Measurements from ENCODE around the gene CD248.
"Not testable (repeated sequence)": the region's sequence is repeated elsewhere in the genome, so short reads cannot be mapped to it uniquely, and the experiment has no call there.

CD248 gene

DNA sequence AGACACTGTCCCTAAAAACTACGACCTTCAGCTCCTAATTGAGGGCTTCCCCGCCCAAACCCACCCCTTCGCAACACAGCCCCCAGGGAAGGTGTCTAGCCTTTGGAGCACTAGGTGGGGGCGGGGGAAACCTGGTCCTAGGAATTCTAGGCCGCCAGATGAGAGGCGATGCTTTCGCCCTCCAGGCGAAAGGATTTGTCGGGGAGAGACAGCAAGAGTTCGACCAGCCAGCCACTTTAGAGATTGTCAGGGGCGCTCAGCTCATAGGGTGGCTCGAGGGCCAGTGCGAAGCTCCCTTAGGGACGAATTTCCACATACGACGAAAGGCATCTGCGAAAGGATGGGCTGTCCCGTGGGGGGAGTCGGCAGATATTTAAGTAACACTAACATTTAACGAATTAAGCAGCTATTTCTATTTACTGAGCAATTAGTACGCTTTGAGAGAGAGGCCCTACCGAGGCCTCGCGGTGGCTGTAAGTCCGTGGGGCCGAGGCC is 5.3 kb downstream of the CD248 start:
- no peak for DNase-seq (ENCODE audit: low read depth in 2 of 2)
- TF ChIP-seq, protein P1, sequence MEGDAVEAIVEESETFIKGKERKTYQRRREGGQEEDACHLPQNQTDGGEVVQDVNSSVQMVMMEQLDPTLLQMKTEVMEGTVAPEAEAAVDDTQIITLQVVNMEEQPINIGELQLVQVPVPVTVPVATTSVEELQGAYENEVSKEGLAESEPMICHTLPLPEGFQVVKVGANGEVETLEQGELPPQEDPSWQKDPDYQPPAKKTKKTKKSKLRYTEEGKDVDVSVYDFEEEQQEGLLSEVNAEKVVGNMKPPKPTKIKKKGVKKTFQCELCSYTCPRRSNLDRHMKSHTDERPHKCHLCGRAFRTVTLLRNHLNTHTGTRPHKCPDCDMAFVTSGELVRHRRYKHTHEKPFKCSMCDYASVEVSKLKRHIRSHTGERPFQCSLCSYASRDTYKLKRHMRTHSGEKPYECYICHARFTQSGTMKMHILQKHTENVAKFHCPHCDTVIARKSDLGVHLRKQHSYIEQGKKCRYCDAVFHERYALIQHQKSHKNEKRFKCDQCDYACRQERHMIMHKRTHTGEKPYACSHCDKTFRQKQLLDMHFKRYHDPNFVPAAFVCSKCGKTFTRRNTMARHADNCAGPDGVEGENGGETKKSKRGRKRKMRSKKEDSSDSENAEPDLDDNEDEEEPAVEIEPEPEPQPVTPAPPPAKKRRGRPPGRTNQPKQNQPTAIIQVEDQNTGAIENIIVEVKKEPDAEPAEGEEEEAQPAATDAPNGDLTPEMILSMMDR (IDR thresholded peaks at IDR 0.05; ENCODE audit: low read depth, low read length) = peak; percentile 95
- peak overlapping the region; percentile 46 to 58 for H3K4me3 ChIP-seq (replicated peaks in 1 of 2; ENCODE audit: low read depth in 2 of 2, low read length in 2 of 2)

DNA sequence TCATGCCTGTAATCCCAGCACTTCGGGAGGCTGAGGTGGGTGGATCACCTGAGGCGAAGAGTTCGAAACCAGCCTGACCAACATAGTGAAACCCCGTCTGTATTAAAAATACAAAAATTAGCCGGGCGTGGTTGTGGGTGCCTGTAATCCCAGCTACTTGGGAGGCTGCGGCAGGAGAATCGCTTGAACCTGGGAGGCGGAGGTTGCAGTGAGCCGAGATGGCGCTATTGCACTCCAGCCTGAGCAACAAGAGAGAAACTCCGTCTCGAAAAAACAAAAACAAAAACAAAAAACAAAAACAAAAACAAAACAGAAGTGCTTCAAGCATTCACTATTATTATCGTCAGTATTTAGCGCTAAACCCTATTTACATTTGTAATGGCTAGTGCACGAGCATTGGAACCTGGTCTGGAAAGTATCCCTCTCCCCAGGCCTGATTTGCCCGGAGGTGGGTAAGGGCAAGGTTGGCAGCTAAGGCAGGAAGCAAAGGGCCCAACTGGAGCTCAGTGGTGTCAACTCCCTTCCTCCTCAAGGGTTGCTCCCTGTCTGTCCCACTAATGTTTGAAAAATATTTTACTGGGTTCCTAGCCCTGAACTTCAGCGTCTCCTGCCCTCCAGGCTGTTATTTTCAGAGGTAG is 5.9 kb downstream of the CD248 start:
- H3K4me3 ChIP-seq (replicated peaks in 1 of 2; ENCODE audit: low read depth in 2 of 2, low read length in 2 of 2); DNase-seq (ENCODE audit: low read depth in 2 of 2): not testable (repeated sequence)

DNA sequence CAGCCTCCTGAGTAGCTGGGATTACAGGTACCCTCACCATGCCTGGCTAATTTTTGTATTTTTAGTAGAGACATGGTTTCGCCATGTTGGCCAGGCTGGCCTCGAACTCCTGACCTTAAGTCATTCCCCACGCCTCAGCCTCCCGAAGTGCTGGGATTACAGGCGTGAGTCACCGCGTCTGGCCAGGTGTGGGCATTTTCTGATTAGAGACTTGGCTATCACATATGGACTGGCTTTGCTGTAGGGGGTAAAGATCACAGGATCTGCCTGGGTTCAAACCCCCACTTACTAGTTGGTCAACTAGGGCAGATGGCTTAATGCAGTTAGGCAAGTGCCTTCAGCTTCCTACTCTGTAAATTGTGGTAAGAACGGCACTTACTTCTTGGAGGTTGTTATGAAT is 6.5 kb downstream of the CD248 start:
- H3K4me3 ChIP-seq (replicated peaks in 1 of 2; ENCODE audit: low read depth in 2 of 2, low read length in 2 of 2) = no peak overlapping the region
- TF ChIP-seq, protein P1 (IDR thresholded peaks at IDR 0.05; ENCODE audit: low read depth, low read length) = no peak
- DNase-seq (ENCODE audit: low read depth in 2 of 2) = no peak

DNA sequence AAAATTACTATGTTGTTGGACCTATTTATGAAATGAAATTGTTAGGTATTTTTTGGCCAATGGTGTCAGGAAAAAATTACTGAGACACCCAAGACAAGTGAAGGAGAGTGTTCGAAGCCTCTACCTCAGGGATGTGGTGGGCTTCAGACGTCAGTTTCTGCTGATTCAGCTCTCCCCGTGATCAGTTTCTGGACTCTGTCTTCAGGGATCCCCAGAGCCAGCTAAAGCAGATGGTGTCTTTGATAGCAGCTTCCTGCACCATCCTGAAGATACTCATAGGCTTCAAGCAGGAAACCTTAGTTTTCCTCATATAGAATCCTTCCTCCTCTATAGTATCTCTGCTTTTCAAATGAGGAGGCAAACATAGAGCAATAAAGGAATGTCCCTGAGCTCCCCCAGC is 7.4 kb downstream of the CD248 start:
- DNase-seq (ENCODE audit: low read depth in 2 of 2) = no peak

DNA sequence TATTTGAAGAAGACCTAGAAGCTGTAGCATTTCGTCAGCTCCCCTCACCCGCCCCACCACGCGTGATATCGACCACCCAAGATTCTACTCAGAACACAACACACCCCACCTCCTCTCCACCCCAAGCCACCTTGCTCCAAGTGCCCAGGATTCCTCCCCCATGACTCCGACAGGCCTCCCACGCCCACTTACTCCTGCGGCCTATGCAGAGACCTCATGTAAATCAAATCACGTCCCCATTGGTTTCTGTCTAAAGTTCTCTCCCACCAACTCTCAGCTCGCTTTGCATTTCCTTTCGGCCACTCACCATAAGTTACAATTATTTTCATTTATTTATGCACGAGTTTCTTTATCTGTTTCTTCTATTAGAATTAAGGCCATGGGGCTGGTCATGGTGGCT is 14.2 kb downstream of the CD248 start:
- no peak overlapping the region for H3K4me3 ChIP-seq (replicated peaks in 1 of 2; ENCODE audit: low read depth in 2 of 2, low read length in 2 of 2)
- TF ChIP-seq, protein P1 (IDR thresholded peaks at IDR 0.05; ENCODE audit: low read depth, low read length) = no peak
- DNase-seq (ENCODE audit: low read depth in 2 of 2) = no peak

More for the DNA sequence above, 7.4 kb downstream of the CD248 start:
- no peak overlapping the region for H3K4me3 ChIP-seq (replicated peaks in 1 of 2; ENCODE audit: low read depth in 2 of 2, low read length in 2 of 2)
- TF ChIP-seq, protein P1 (IDR thresholded peaks at IDR 0.05; ENCODE audit: low read depth, low read length) = no peak

DNA sequence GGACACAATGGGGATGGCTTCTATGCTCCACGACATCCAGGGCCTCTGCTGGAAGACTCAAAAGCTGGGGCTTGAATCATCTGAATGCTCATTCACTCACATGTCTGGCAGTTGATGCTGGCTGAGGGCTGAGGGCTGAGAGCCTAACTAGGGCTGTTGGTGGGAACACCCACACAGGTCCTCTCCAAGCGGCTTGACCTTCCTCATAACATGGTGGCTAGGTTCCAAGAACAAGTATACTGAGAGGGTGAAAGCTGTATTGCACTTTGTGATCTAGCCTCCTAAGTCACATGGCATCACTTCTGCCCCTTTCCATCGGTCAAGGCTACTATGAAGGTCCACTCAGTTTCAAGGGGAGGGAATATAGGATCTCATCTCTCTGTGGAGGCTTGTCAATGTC is 17.7 kb downstream of the CD248 start:
- no peak for DNase-seq (ENCODE audit: low read depth in 2 of 2)
- TF ChIP-seq, protein P1 (IDR thresholded peaks at IDR 0.05; ENCODE audit: low read depth, low read length) = no peak
- no peak overlapping the region for H3K4me3 ChIP-seq (replicated peaks in 1 of 2; ENCODE audit: low read depth in 2 of 2, low read length in 2 of 2)

DNA sequence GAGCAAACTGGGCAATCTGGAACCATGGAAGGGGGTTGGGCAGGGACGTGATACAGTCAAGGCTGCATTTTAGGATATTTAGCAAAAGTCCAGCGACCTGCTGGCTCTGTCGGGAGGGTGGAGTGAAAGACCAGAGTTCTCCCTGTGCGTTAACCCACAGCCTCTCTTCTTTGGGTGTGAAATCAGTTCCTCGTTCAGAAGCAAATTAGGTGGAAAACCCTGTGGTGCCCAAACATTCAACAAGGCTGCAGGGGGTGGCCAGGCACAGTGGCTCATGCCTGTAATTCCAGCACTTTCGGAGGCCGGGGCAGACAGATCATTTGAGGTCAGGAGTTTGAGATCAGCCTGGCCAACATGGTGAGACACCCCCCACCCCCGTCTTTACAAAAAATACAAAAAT is 19.2 kb downstream of the CD248 start:
- TF ChIP-seq, protein P1 (IDR thresholded peaks at IDR 0.05; ENCODE audit: low read depth, low read length) = no peak
- H3K4me3 ChIP-seq (replicated peaks in 1 of 2; ENCODE audit: low read depth in 2 of 2, low read length in 2 of 2) = no peak overlapping the region
- DNase-seq (ENCODE audit: low read depth in 2 of 2) = no peak

All from cardiac fibroblast (primary cell).